Measurements from ENCODE around the gene SALL3.

DNA sequence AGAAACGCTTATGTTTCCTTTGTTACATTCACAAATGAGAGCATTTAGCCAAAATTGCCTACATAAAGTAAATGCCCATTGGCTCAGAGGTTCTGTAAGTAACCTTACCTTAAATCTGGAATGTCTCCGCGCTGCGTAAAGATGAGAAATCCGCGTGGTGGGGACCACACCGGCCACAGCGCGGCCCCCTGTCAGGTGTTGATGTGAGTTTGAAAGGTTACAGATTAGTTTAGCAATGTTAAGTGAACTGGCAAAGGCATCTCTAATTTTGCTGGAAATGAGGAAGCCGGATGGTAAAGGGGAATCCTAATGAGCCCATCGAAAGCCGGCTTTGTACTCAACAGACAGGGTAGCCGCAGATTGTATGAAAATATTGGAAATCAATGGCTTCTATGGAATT, 11.8 kb downstream of the SALL3 start:
- TF ChIP-seq CTCF (IDR thresholded peaks at IDR 0.05; ENCODE audit: low read length), result no peak
- TF ChIP-seq EZH2 (optimal IDR thresholded peaks at IDR 0.05; ENCODE audit: low read depth, low read length), result no peak
- no peak for TF ChIP-seq EZH2phosphoT487 (IDR thresholded peaks at IDR 0.05; ENCODE audit: low read length)
